Upper lobe of right lung (tissue), 1 donor: Measurements from ENCODE around the gene MAF. TPM values are rescaled to one million over a fixed set of nuclear protein-coding genes. Genes with fewer than 3 reads are reported as not detected.

Experiments
- ATAC-seq: fragments of 200-7000 bp; cut with Tn5 transposase; one replicate; pipeline ENCODE4 v1.9.1; 2020; ENCODE audit warnings: mild to moderate bottlenecking, moderate library complexity
- DNase-seq: peaks from one replicate; pipeline ENCODE4 v3.0.0-alpha.2; 2020
- H3K27ac ChIP-seq: fragments of 200-600 bp; one replicate; pipeline ENCODE4 v1.8.0; 2022
- H3K27me3 ChIP-seq: fragments of 200-600 bp; one replicate; pipeline ENCODE4 v1.8.0; 2022; ENCODE audit warnings: mild to moderate bottlenecking
- H3K36me3 ChIP-seq: fragments of 200-600 bp; one replicate; pipeline ENCODE4 v1.8.0; 2022
- H3K4me1 ChIP-seq: fragments of 200-600 bp; one replicate; pipeline ENCODE4 v1.8.0; 2022
- H3K4me3 ChIP-seq: fragments of 200-600 bp; one replicate; pipeline ENCODE4 v1.8.0; 2022; ENCODE audit warnings: mild to moderate bottlenecking
- H3K9me3 ChIP-seq: fragments of 200-600 bp; one replicate; pipeline ENCODE4 v1.8.0; 2022
- CTCF ChIP-seq: fragments of 200-600 bp; IDR thresholded peaks from one replicate; pipeline ENCODE4 v1.8.0; 2022; ENCODE audit warnings: antibody characterized with exemption
- intact Hi-C: fragments of 100-400 bp; cut with DNase I; formaldehyde crosslinking; loops from one replicate; pipeline ENCODE4 v1.11.0; 2022
- total RNA-seq: library from RNA; stranded (reverse); fragmentation: NEBNext Ultra II Directional; extraction: Animal tissue kit (Norgen Biotek cat#: 25700); gene quantifications from one replicate; pipeline ENCODE4 v1.2.1, GENCODE V29; 2021
- donor health status: DM: no; HTN: yes; CAD: no; lungs with severe emphysema.

The MAF gene
- total RNA-seq, 1 donor from 2014 or later, result 66.4 TPM

GRCh38 chr16:79587296-79587695 is 13.2 kb downstream of the MAF start:
- no peaks in the 10 kb centered on the region for H3K9me3 ChIP-seq
- no peak for DNase-seq
- H3K27me3 ChIP-seq, result no peaks in the 10 kb centered on the region
- H3K4me3 ChIP-seq, result no peak overlapping the region
- no peak for TF ChIP-seq CTCF
- H3K27ac ChIP-seq, result no peak overlapping the region
- ATAC-seq, result no peak
- H3K36me3 ChIP-seq, result no peaks in the 10 kb centered on the region
- intact Hi-C loops, result no loop called here
- no peaks in the 10 kb centered on the region for H3K4me1 ChIP-seq

GRCh38 chr16:79582789-79583188 is 17.7 kb downstream of the MAF start:
- no peaks in the 10 kb centered on the region for H3K9me3 ChIP-seq
- H3K27ac ChIP-seq, result no peak overlapping the region
- TF ChIP-seq CTCF, result no peak
- DNase-seq (no peak), ATAC-seq (no peak)
- no peaks in the 10 kb centered on the region for H3K36me3 ChIP-seq
- intact Hi-C loops, result no loop called here
- no peaks in the 10 kb centered on the region for H3K27me3 ChIP-seq
- H3K4me3 ChIP-seq, result no peak overlapping the region
- no peaks in the 10 kb centered on the region for H3K4me1 ChIP-seq

DNA sequence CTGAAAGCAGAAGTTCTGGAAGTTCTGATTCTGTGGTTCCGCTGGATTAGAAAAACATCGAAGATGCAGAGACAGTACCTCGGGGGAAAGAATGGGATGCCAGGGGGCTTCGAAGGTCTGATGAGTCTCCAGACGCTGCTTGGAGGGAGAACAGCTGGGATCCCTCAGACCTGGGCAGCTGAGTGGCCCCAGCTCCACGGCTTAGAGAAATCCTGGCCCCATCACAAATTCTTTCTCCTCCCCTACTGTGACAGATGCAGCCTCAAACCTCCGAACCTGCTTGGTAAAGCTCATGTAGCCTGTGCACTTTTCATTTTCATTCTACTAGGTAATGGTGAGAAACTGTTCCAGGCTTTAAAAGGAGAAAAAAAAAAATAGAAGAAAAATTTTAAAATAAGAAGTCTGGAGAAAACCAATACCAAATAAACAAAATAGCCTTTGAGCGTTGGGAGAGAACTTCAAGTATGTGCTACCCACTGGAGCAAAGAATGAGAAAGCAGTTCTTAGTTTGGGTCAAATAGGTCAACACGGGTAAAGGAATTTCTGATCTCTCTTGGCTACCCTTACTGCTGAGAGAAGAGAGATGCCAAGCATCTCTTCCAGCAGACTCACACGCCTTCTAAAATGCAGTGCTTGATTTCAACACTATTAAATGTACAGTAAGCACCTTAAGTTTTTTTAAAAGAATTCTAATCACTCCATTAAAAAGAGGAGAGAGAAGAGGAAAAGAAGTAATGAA is 19.9 kb downstream of the MAF start:
- ATAC-seq, result no peak
- DNase-seq, result no peak

DNA sequence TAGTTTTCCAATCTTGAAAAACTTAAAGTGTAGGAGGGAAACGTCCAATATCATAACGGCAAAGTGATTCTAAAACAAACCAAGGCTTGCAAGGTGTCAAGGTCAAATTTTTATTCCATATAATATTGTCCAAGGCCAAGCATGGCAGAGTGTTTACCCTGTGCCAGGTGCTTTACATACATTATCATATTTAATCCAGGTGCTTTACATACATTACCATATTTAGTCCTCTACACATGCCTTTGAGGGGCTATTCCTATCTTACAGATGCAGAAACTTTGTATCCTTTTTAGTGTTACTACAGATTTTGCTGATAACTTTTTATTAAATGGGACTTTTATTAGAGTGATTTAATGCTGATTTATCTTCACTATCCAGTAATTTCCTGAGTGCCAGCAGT is 23.9 kb downstream of the MAF start:
- Histone ChIP-seq H3K4me1 (no peaks in the 10 kb centered on the region), H3K27me3 (no peaks in the 10 kb centered on the region), H3K27ac (no peak overlapping the region), H3K9me3 (no peaks in the 10 kb centered on the region), H3K36me3 (no peaks in the 10 kb centered on the region), H3K4me3 (no peak overlapping the region)
- TF ChIP-seq CTCF, result no peak
- no peak for ATAC-seq
- intact Hi-C loops, result no loop called here
- DNase-seq, result no peak

More for the DNA sequence above, 19.9 kb downstream of the MAF start:
- Histone ChIP-seq H3K27me3 (no peaks in the 10 kb centered on the region), H3K4me3 (no peak overlapping the region), H3K9me3 (no peaks in the 10 kb centered on the region), H3K27ac (no peak overlapping the region), H3K36me3 (no peaks in the 10 kb centered on the region), H3K4me1 (no peaks in the 10 kb centered on the region)
- intact Hi-C loops, result no loop called here
- TF ChIP-seq CTCF, result no peak

DNA sequence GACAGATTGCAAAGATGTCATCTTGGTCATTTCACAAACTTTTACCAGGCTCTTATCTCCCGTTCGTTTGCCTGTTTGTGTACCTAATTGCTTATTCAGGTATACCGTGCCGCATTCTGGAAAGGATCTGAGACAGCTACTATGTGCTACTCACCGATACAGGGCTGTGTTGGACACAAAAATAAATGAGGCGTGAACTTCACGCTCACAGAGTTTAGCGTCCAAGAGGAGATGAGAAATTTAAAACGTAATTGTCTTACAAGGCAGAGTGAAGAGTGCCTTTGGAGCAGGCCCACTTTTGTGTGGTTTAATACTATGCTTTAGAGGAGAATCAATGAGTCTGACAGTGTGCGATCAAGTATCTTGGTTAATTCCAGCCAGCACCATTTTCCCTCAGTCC is 26.7 kb downstream of the MAF start:
- H3K4me1 ChIP-seq, result no peaks in the 10 kb centered on the region
- ATAC-seq (no peak), DNase-seq (no peak)
- intact Hi-C loops, result no loop called here
- no peaks in the 10 kb centered on the region for H3K36me3 ChIP-seq
- TF ChIP-seq CTCF, result no peak
- H3K27ac ChIP-seq, result no peak overlapping the region
- H3K4me3 ChIP-seq, result no peak overlapping the region
- H3K9me3 ChIP-seq, result no peaks in the 10 kb centered on the region
- H3K27me3 ChIP-seq, result no peaks in the 10 kb centered on the region

DNA sequence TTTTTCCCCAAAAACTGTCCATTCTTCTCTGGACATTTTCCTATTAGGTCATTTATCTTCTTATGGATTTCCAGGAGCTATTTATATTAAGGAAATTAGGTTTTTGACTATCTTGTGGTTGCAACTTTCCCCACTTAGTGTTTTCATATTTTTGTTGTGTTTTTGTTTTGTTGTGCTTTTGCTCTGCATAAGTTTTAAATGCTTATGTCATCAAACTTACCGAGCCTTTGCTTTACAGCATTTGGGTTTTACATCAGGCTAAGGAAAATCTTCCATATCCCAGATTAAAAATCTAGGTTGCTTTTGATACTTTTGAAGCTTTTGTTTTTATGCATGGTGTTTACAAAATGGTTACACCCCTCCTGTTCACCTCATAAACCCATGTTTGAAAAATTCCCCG is 27.5 kb downstream of the MAF start:
- Histone ChIP-seq H3K27me3 (no peaks in the 10 kb centered on the region), H3K9me3 (no peaks in the 10 kb centered on the region), H3K27ac (no peak overlapping the region), H3K36me3 (no peaks in the 10 kb centered on the region), H3K4me3 (no peak overlapping the region), H3K4me1 (no peaks in the 10 kb centered on the region)
- TF ChIP-seq CTCF, result no peak
- no peak for DNase-seq
- ATAC-seq, result no peak
- intact Hi-C loops, result no loop called here
